Tongue (tissue), 2 donors: ENCODE measurements around the gene DCBLD2. TPM values are rescaled to one million over a fixed set of nuclear protein-coding genes. Genes with fewer than 3 reads are reported as not detected.
"Not testable (repeated sequence)": the region's sequence is repeated elsewhere in the genome, so short reads cannot be mapped to it uniquely, and the experiment has no call there.

Experiments
- DNase-seq: peaks from one replicate; pipeline ENCODE4 v3.0.0-alpha.2; 2015
- total RNA-seq: library from RNA; depleted of rRNA; stranded (reverse); fragments of >200 nt; gene quantifications from one replicate; pipeline ENCODE4 v1.2.3, GENCODE V29; 2014

DCBLD2 gene
- total RNA-seq, 1 donor from 2014 or later: 42.6 TPM

GRCh38 chr3:98890965-98891910 is 10.3 kb downstream of the DCBLD2 start:
- no peak for DNase-seq

- no peak for DNase-seq
These were observed 11.2 kb downstream of the DCBLD2 start for GRCh38 chr3:98890181-98890835.

- DNase-seq: no peak
These were observed 13.8 kb downstream of the DCBLD2 start for GRCh38 chr3:98887684-98888083.

GRCh38 chr3:98886525-98886924 is 15.0 kb downstream of the DCBLD2 start:
- DNase-seq: no peak

GRCh38 chr3:98885851-98886250 is 15.6 kb downstream of the DCBLD2 start:
- DNase-seq: peak; percentile 47

GRCh38 chr3:98884675-98885371 is 16.7 kb downstream of the DCBLD2 start:
- no peak for DNase-seq

GRCh38 chr3:98882614-98883333 is 18.7 kb downstream of the DCBLD2 start:
- not testable (repeated sequence) for DNase-seq

GRCh38 chr3:98877132-98877531 is 24.4 kb downstream of the DCBLD2 start:
- no peak for DNase-seq

GRCh38 chr3:98875535-98875934 is 26.0 kb downstream of the DCBLD2 start:
- DNase-seq: no peak

- DNase-seq: no peak
These were observed 26.8 kb downstream of the DCBLD2 start for GRCh38 chr3:98874602-98875249.

- DNase-seq: no peak
These were observed 32.1 kb downstream of the DCBLD2 start for GRCh38 chr3:98869391-98869790.

- not testable (repeated sequence) for DNase-seq
These were observed 43.5 kb downstream of the DCBLD2 start for GRCh38 chr3:98857971-98858370.

GRCh38 chr3:98857258-98857657 is 44.2 kb downstream of the DCBLD2 start:
- not testable (repeated sequence) for DNase-seq

- DNase-seq: no peak
These were observed 44.8 kb downstream of the DCBLD2 start for GRCh38 chr3:98856724-98857123.

GRCh38 chr3:98855806-98856400 is 45.6 kb downstream of the DCBLD2 start:
- peak; percentile 6 for DNase-seq

- DNase-seq: no peak
These were observed 53.4 kb downstream of the DCBLD2 start for GRCh38 chr3:98848108-98848507.

GRCh38 chr3:98846101-98846500 is 55.4 kb downstream of the DCBLD2 start:
- no peak for DNase-seq

- no peak for DNase-seq
These were observed 58.1 kb downstream of the DCBLD2 start for GRCh38 chr3:98843266-98843959.

GRCh38 chr3:98839846-98840245 is 61.6 kb downstream of the DCBLD2 start:
- no peak for DNase-seq

GRCh38 chr3:98831060-98831459 is 70.4 kb downstream of the DCBLD2 start:
- DNase-seq: not testable (repeated sequence)
